ENCODE measurements around the gene C11orf68. TPM values are rescaled to one million over a fixed set of nuclear protein-coding genes. Genes with fewer than 3 reads are reported as not detected.

The C11orf68 gene
- total and polyA plus RNA-seq, 2 of the 8 experiments (the other 6 are each of a cell fraction or from before 2014, with no cell fraction given), result 24.0 to 51.2 TPM

DNA sequence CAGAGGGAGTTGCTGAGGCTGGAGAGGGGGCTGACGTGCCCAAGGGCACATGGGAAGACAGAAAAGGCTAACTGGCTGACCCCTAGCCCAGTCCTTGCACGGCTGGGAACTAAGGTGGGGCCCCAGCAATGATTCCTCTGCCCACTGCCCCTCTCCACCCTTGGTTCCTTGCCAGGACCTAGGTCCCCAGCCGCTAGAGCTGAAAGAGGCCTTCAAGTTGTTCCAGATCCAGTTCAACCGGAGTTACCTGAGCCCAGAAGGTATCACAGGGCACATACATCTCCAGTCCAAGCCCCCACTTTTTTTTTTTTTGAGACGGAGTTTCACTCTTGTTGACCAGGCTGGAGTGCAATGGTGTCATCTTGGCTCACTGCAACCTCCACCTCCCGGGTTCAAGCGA lies 38.8 kb downstream of the C11orf68 start (continued):
- TF ChIP-seq TCF12 (IDR thresholded peaks at IDR 0.05; ENCODE audit: low read depth, low read length) (no peak), ZNF274 (IDR thresholded peaks at IDR 0.05; ENCODE audit: borderline replicate concordance, extremely low read depth, low read length) (no peak), GTF2F1 (IDR thresholded peaks at IDR 0.05; ENCODE audit: borderline replicate concordance, low read depth, low read length) (no peak), JUND (IDR thresholded peaks at IDR 0.05; ENCODE audit: low read length) (no peak)
